Right atrium auricular region (tissue), 2 donors: Measurements from ENCODE around the gene ABCA12. TPM values are rescaled to one million over a fixed set of nuclear protein-coding genes. Genes with fewer than 3 reads are reported as not detected.

Experiments
- DNase-seq: peaks from one replicate; pipeline ENCODE4 v3.0.0-alpha.2; 2019; ENCODE audit warnings: low spot score
- H3K27ac ChIP-seq, 2 donors: fragments of 200-600 bp; sonication (generic); 1 replicate in 1 of 2; 2 replicates in 1 of 2; pipeline ENCODE4 v1.5.1; 2016 to 2019
- H3K27me3 ChIP-seq, 2 donors: fragments of 200-600 bp; sonication (generic); one replicate each; pipeline versions ENCODE4 v1.5.1 to v1.6.0; 2017 to 2019
- H3K36me3 ChIP-seq: fragments of 200-600 bp; sonication (generic); one replicate; pipeline ENCODE4 v1.5.1; 2016
- H3K4me1 ChIP-seq, 2 donors: fragments of 200-600 bp; sonication (generic); one replicate each; pipeline versions ENCODE4 v1.5.1 to v1.6.0; 2017 to 2019
- H3K4me3 ChIP-seq, 2 donors: fragments of 200-600 bp; sonication (generic); 1 replicate in 1 of 2; 2 replicates in 1 of 2; pipeline ENCODE4 v1.5.1; 2017 to 2019; ENCODE audit warnings: mild to moderate bottlenecking in 1 of 2, moderate library complexity in 1 of 2
- H3K9me3 ChIP-seq, 2 donors: fragments of 200-600 bp; sonication (generic); one replicate each; pipeline ENCODE4 v1.5.1; 2019
- CTCF ChIP-seq, 2 donors: fragments of 200-600 bp; sonication (generic); IDR thresholded peaks; one replicate each; pipeline ENCODE4 v1.5.1; 2019; ENCODE audit warnings: antibody characterized with exemption in 2 of 2
- total RNA-seq, 2 donors: library from RNA; depleted of rRNA; stranded (reverse); fragments of >200 nt; gene quantifications; one replicate each; pipeline ENCODE4 v1.1.0, GENCODE V29; 2016

ABCA12 gene
- under 1 TPM in 1 of 2 donors, not detected in 1; 0.04 TPM for total RNA-seq

GRCh38 chr2:215138479-215138878, at the start of gene ABCA12:
ABCA12 (minus strand) TSS chr2:215138626; CDS start chr2:215138208, 418 bp downstream.
- Histone ChIP-seq H3K9me3 (peaks cover 0 to 4% of the 10 kb centered on the region in 2 donors), H3K27ac (no peak within 1 kb of the TSS), H3K4me3 (no peak within 1 kb of the TSS), H3K36me3 (no peaks in the 10 kb centered on the region), H3K27me3 (no peaks in the 10 kb centered on the region), H3K4me1 (no peaks in the 10 kb centered on the region)
- TF ChIP-seq CTCF (IDR thresholded peaks at IDR 0.05) = no peak
- DNase-seq = no peak

GRCh38 chr2:215188078-215188477, 49.7 kb upstream of the ABCA12 start:
- no peak for TF ChIP-seq CTCF (IDR thresholded peaks at IDR 0.05)

GRCh38 chr2:215186021-215186420, 47.6 kb upstream of the ABCA12 start:
- Histone ChIP-seq H3K4me1 (no peaks in the 10 kb centered on the region), H3K27ac (no peak overlapping the region), H3K4me3 (no peak overlapping the region), H3K36me3 (no peaks in the 10 kb centered on the region), H3K9me3 (peaks cover 0 to 5% of the 10 kb centered on the region in 2 donors), H3K27me3 (no peaks in the 10 kb centered on the region)
- DNase-seq = no peak
- TF ChIP-seq CTCF (IDR thresholded peaks at IDR 0.05) = no peak

More at GRCh38 chr2:215188078-215188477, 49.7 kb upstream of the ABCA12 start:
- no peaks in the 10 kb centered on the region for H3K4me1 ChIP-seq
- H3K27me3 ChIP-seq = no peaks in the 10 kb centered on the region
- no peaks in the 10 kb centered on the region for H3K36me3 ChIP-seq
- no peak overlapping the region for H3K27ac ChIP-seq
- no peak for DNase-seq
- H3K9me3 ChIP-seq = no peaks in the 10 kb centered on the region
- H3K4me3 ChIP-seq = no peak overlapping the region

- Histone ChIP-seq H3K36me3 (no peaks in the 10 kb centered on the region), H3K4me3 (no peak overlapping the region), H3K27me3 (no peaks in the 10 kb centered on the region), H3K27ac (no peak overlapping the region), H3K4me1 (no peaks in the 10 kb centered on the region), H3K9me3 (peaks cover 0 to 5% of the 10 kb centered on the region in 2 donors)
- no peak for TF ChIP-seq CTCF (IDR thresholded peaks at IDR 0.05)
- no peak for DNase-seq
Observed at GRCh38 chr2:215178121-215178520, 39.7 kb upstream of the ABCA12 start.

GRCh38 chr2:215171796-215172195, 33.4 kb upstream of the ABCA12 start:
- no peak for DNase-seq
- H3K36me3 ChIP-seq = no peaks in the 10 kb centered on the region

More at GRCh38 chr2:215171796-215172195, 33.4 kb upstream of the ABCA12 start:
- no peaks in the 10 kb centered on the region for H3K27me3 ChIP-seq
- no peak overlapping the region for H3K27ac ChIP-seq
- H3K4me3 ChIP-seq = no peak overlapping the region
- no peak for TF ChIP-seq CTCF (IDR thresholded peaks at IDR 0.05)
- H3K9me3 ChIP-seq = no peaks in the 10 kb centered on the region
- H3K4me1 ChIP-seq = no peaks in the 10 kb centered on the region
